H1 (cell line): ENCODE measurements around the gene CD81. TPM values are rescaled to one million over a fixed set of nuclear protein-coding genes. Genes with fewer than 3 reads are reported as not detected.

Source experiments
- CTCF ChIA-PET: fragments of 300-600 bp; sonication (Branson Sonifier 250); formaldehyde crosslinking; loops from one replicate; lab custom pipeline; 2021; ENCODE audit not compliant: partially characterized antibody; lab: Charles Lee
- POLR2A ChIA-PET: fragments of 300-600 bp; sonication (Branson Sonifier 250); formaldehyde crosslinking; loops from one replicate; lab custom pipeline; 2021; ENCODE audit warnings: inconsistent platforms; ENCODE audit not compliant: partially characterized antibody; lab: Charles Lee
- DNase-seq, 2 experiments: peaks; one replicate each; pipeline versions ENCODE4 v3.0.0 to v3.0.0-alpha.2; 2010 to 2022; ENCODE audit warnings: low spot score in 2 of 2, low read depth in 1 of 2, mixed read lengths in 1 of 2
- FAIRE-seq: peaks from 2 replicates; lab custom pipeline; 2011; peaks lifted over from hg19 to GRCh38; lab: Jason Lieb, UNC
- H2AFZ ChIP-seq: 2 replicates; pipeline ENCODE4 v1.8.1; 2012; ENCODE audit warnings: low read length, inconsistent platforms
- H2AK5ac ChIP-seq: 2 replicates; pipeline ENCODE4 v1.6.1; 2013; ENCODE audit warnings: low read depth, low read length
- H2BK120ac ChIP-seq: replicated peaks from 2 replicates; pipeline ENCODE3; 2013; ENCODE audit warnings: low read depth, low read length, inconsistent platforms
- H2BK12ac ChIP-seq: 2 replicates; pipeline ENCODE4 v1.6.1; 2013; ENCODE audit warnings: low read depth, low read length
- H2BK15ac ChIP-seq: 2 replicates; pipeline ENCODE4 v1.6.1; 2013; ENCODE audit warnings: low read length
- H2BK20ac ChIP-seq: 2 replicates; pipeline ENCODE4 v1.6.1; 2013; ENCODE audit warnings: low read length
- H2BK5ac ChIP-seq: 2 replicates; pipeline ENCODE4 v1.6.1; 2013; ENCODE audit warnings: low read depth, low read length
- H3K14ac ChIP-seq: 2 replicates; pipeline ENCODE4 v1.6.1; 2013; ENCODE audit warnings: inconsistent platforms; ENCODE audit not compliant: insufficient read length
- H3K18ac ChIP-seq: 2 replicates; pipeline ENCODE4 v1.6.1; 2013; ENCODE audit warnings: low read length; ENCODE audit errors: extremely low read depth
- H3K23ac ChIP-seq: 2 replicates; pipeline ENCODE4 v1.6.1; 2013; ENCODE audit warnings: inconsistent platforms; ENCODE audit not compliant: insufficient read length
- H3K23me2 ChIP-seq: 2 replicates; pipeline ENCODE4 v1.6.1; 2013; ENCODE audit warnings: low read depth, low read length
- H3K27ac ChIP-seq: 2 replicates; pipeline ENCODE4 v1.6.1; 2011; ENCODE audit warnings: low read depth, low read length, inconsistent platforms
- H3K27me3 ChIP-seq, 4 experiments: replicated peaks in 1 of 4; 1 replicate in 1 of 4; 2 replicates in 3 of 4; pipeline versions ENCODE4 v1.6.1 to v1.8.1; 2011 to 2013; ENCODE audit warnings: low read length in 3 of 4, mild to moderate bottlenecking in 3 of 4, inconsistent platforms in 2 of 4, mixed read lengths in 2 of 4, moderate library complexity in 1 of 4; ENCODE audit not compliant: control insufficient read depth in 3 of 4, insufficient read depth in 3 of 4; ENCODE audit errors: extremely low read depth in 1 of 4
- H3K36me3 ChIP-seq, 4 experiments: 2 replicates each; pipeline versions ENCODE4 v1.6.1 to v1.8.1; 2011 to 2013; ENCODE audit warnings: mild to moderate bottlenecking in 4 of 4, low read length in 3 of 4, moderate library complexity in 2 of 4, control low read depth in 1 of 4, inconsistent platforms in 1 of 4; ENCODE audit not compliant: insufficient read depth in 4 of 4, control insufficient read depth in 2 of 4
- H3K4ac ChIP-seq: replicated peaks from 2 replicates; pipeline ENCODE3; 2013; ENCODE audit warnings: low read length, low read depth, mixed read lengths, inconsistent platforms; ENCODE audit not compliant: insufficient read length
- H3K4me1 ChIP-seq, 4 experiments: replicated peaks in 1 of 4; 1 replicate in 1 of 4; 2 replicates in 3 of 4; pipeline versions ENCODE4 v1.6.1 to v1.8.1; 2011 to 2013; ENCODE audit warnings: low read length in 3 of 4, inconsistent platforms in 2 of 4, mixed read lengths in 1 of 4; ENCODE audit not compliant: insufficient read depth in 4 of 4, control insufficient read depth in 3 of 4
- H3K4me2 ChIP-seq, 2 experiments: 2 replicates each; pipeline versions ENCODE4 v1.6.1 to v1.8.1; 2011 to 2013; ENCODE audit warnings: low read depth in 2 of 2, low read length in 2 of 2, control low read depth in 1 of 2, inconsistent platforms in 1 of 2, mild to moderate bottlenecking in 1 of 2; ENCODE audit not compliant: insufficient read depth in 1 of 2
- H3K4me3 ChIP-seq, 4 experiments: fragments of 200-600, 300-600 bp in 1 of 4; sonication (generic), shearing (Covaris generic), sonication (Bioruptor Twin) in 1 of 4; 2 replicates each; pipeline versions ENCODE4 v1.5.1 to v1.8.1; 2011 to 2016; ENCODE audit warnings: low read length in 4 of 4, low read depth in 3 of 4, control low read depth in 2 of 4, inconsistent platforms in 2 of 4, mild to moderate bottlenecking in 2 of 4, mixed read lengths in 1 of 4, moderate library complexity in 1 of 4; ENCODE audit not compliant: insufficient read depth in 2 of 4; ENCODE audit errors: extremely low read depth in 1 of 4
- H3K56ac ChIP-seq: replicated peaks from 2 replicates; pipeline ENCODE3; 2013; ENCODE audit warnings: low read depth, mild to moderate bottlenecking, mixed read lengths, low read length, inconsistent platforms; ENCODE audit not compliant: insufficient read length
- H3K79me1 ChIP-seq: 2 replicates; pipeline ENCODE4 v1.6.1; 2013; ENCODE audit warnings: low read depth, low read length, control low read depth
- H3K79me2 ChIP-seq, 2 experiments: 2 replicates each; pipeline versions ENCODE4 v1.6.1 to v1.8.1; 2012 to 2013; ENCODE audit warnings: low read length in 2 of 2, mild to moderate bottlenecking in 2 of 2, inconsistent platforms in 1 of 2; ENCODE audit not compliant: insufficient read depth in 2 of 2, control insufficient read depth in 1 of 2
- H3K9ac ChIP-seq, 4 experiments: replicated peaks in 1 of 4; 1 replicate in 1 of 4; 2 replicates in 3 of 4; pipeline versions ENCODE4 v1.6.1 to v1.8.1; 2011 to 2013; ENCODE audit warnings: low read depth in 3 of 4, low read length in 3 of 4, control low read depth in 2 of 4, mild to moderate bottlenecking in 2 of 4, moderate library complexity in 2 of 4, inconsistent platforms in 1 of 4; ENCODE audit errors: extremely low read depth in 1 of 4
- H3K9me3 ChIP-seq, 2 experiments: 2 replicates each; pipeline versions ENCODE4 v1.6.1 to v1.8.1; 2012 to 2013; ENCODE audit warnings: mild to moderate bottlenecking in 2 of 2, moderate library complexity in 2 of 2, control low read depth in 1 of 2, inconsistent platforms in 1 of 2, low read depth in 1 of 2, low read length in 1 of 2, mixed read lengths in 1 of 2; ENCODE audit not compliant: insufficient read depth in 2 of 2
- H4K20me1 ChIP-seq, 2 experiments: replicated peaks in 1 of 2; 2 replicates each; pipeline versions ENCODE3 to v1.8.1; 2011 to 2013; ENCODE audit warnings: inconsistent platforms in 2 of 2, low read length in 2 of 2, mild to moderate bottlenecking in 1 of 2; ENCODE audit not compliant: insufficient read depth in 2 of 2, control insufficient read depth in 1 of 2
- H4K5ac ChIP-seq: 2 replicates; pipeline ENCODE4 v1.6.1; 2013; ENCODE audit warnings: low read length, low read depth, mixed read lengths, inconsistent platforms; ENCODE audit not compliant: insufficient read length
- H4K8ac ChIP-seq: 2 replicates; pipeline ENCODE4 v1.8.0; 2013; ENCODE audit warnings: mild to moderate bottlenecking, moderate library complexity, low read length, inconsistent platforms; ENCODE audit not compliant: insufficient read depth; ENCODE audit errors: extremely low read depth
- H4K91ac ChIP-seq: replicated peaks from 2 replicates; pipeline ENCODE3; 2013; ENCODE audit warnings: low read length, mixed read lengths, inconsistent platforms; ENCODE audit not compliant: insufficient read length
- ASH2L ChIP-seq: fragments of 200-600, 300-600 bp; sonication (generic); IDR thresholded peaks from one replicate; pipeline ENCODE4 v1.7.1; 2017; ENCODE audit warnings: low read length
- BCL11A ChIP-seq, 2 experiments: IDR thresholded peaks; one replicate each; pipeline ENCODE4 v1.6.1; 2011; ENCODE audit warnings: low read depth in 2 of 2, low read length in 2 of 2, mild to moderate bottlenecking in 2 of 2
- CHD1 ChIP-seq: IDR thresholded peaks from 2 replicates; pipeline ENCODE4 v1.6.1; 2012; ENCODE audit warnings: low read depth, low read length, improper control_type of control experiment
- JUN ChIP-seq: IDR thresholded peaks from 2 replicates; pipeline ENCODE4 v1.6.1; 2011; ENCODE audit warnings: low read depth, mild to moderate bottlenecking, improper control_type of control experiment, low read length
- JUND ChIP-seq: IDR thresholded peaks from 2 replicates; pipeline ENCODE4 v1.6.1; 2011; ENCODE audit warnings: mild to moderate bottlenecking, improper control_type of control experiment, low read length
- KDM5A ChIP-seq: fragments of 200-600 bp; IDR thresholded peaks from 2 replicates; pipeline ENCODE4 v1.7.1; 2012; ENCODE audit warnings: mild to moderate bottlenecking, low read length, inconsistent platforms, mixed read lengths
- NANOG ChIP-seq: IDR thresholded peaks from 2 replicates; pipeline ENCODE4 v1.6.1; 2011; ENCODE audit warnings: low read length, low read depth, mild to moderate bottlenecking, inconsistent platforms; ENCODE audit not compliant: insufficient read depth, poor library complexity, severe bottlenecking
- RXRA ChIP-seq: IDR thresholded peaks from 2 replicates; pipeline ENCODE4 v1.6.1; 2011; ENCODE audit warnings: low read depth, mild to moderate bottlenecking, low read length, moderate library complexity; ENCODE audit not compliant: insufficient read depth
- SRF ChIP-seq: IDR thresholded peaks from 2 replicates; pipeline ENCODE4 v1.6.1; 2011; ENCODE audit warnings: mild to moderate bottlenecking, low read depth, low read length, moderate library complexity
- ZNF274 ChIP-seq: IDR thresholded peaks from 2 replicates; pipeline ENCODE4 v1.7.0; 2012; ENCODE audit warnings: low read length, borderline replicate concordance; ENCODE audit errors: extremely low read depth
- WGBS, 2 experiments: shearing (Covaris generic) in 1 of 2; methylation state at CpG; one replicate each; pipeline versions ENCODE4 v1.1.6 to v1.1.7; 2013 to 2015; ENCODE audit warnings: low lambda C conversion rate in 2 of 2, mixed read lengths in 2 of 2, inconsistent platforms in 1 of 2, low coverage in 1 of 2, missing lambda C conversion rate in 1 of 2; ENCODE audit not compliant: insufficient replicate concordance in 2 of 2, insufficient coverage in 1 of 2, insufficient read length in 1 of 2; ENCODE audit errors: extremely low coverage in 1 of 2, missing lambda C conversion rate in 1 of 2; 5-methylcytosine and 5-hydroxymethylcytosine counted together
- polyA plus RNA-seq, 7 experiments: library from polyadenylated mRNA; depleted of rRNA in 3 of 7; stranded (reverse) in 5 of 7; unstranded in 2 of 7; fragments of >200 nt in 5 of 7; fragments of 200-250 nt in 2 of 7; gene quantifications; 1 replicate in 5 of 7; 2 replicates in 1 of 7; 4 replicates in 1 of 7; pipeline versions ENCODE4 v1.2.1 to v1.2.3, GENCODE V29; 2011 to 2013; ENCODE audit warnings: missing spikeins in 2 of 7, mixed read lengths in 2 of 7
- total RNA-seq: library from RNA; stranded (reverse); fragmentation: NEBNext Ultra II Directional; extraction: Animal tissue kit (Norgen Biotek cat#: 25700); gene quantifications from 2 replicates; pipeline ENCODE4 v1.2.1, GENCODE V29; 2021
- TF ChIP-seq, protein P1 (sequence below): IDR thresholded peaks from 2 replicates; pipeline ENCODE4 v1.6.1; 2012; ENCODE audit warnings: inconsistent platforms

The CD81 gene
- total and polyA plus RNA-seq, 2 of the 8 experiments (the other 6 are each of a cell fraction or from before 2014, with no cell fraction given) = 238 to 309 TPM

DNA sequence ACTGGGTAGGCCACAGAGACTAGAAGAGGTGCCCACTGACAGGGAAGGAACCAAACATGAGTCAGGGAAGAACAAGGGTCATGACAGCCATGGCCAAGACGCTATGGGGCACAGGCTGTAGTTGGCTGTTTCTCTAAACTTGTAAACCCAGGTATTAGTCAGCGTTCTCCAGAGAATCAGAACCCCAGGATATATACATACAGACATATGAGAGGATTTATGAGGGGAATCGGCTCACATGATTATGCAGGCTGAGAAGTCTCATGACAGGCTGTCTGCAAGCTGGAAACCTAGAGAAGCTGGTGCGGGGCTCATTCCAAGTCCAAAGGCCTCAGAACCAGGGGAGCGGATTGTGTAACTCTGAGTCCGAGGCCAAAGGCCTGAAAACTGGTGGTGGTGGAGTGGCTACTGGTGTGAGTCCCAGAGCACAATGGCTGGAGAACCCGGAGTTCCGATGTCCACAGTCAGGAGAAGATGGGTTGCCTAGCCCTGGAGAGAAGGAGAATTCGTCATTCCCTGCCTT is 29.7 kb upstream of the CD81 start:
- no peak for FAIRE-seq
- POLR2A ChIA-PET = no interaction called here
- H4K20me1 ChIP-seq = no peaks in the 10 kb centered on the region
- no peak for TF ChIP-seq NANOG
- no peak for TF ChIP-seq ASH2L
- TF ChIP-seq, protein P1, sequence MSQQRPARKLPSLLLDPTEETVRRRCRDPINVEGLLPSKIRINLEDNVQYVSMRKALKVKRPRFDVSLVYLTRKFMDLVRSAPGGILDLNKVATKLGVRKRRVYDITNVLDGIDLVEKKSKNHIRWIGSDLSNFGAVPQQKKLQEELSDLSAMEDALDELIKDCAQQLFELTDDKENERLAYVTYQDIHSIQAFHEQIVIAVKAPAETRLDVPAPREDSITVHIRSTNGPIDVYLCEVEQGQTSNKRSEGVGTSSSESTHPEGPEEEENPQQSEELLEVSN = no peak
- TF ChIP-seq JUN = no peak
- no peak for TF ChIP-seq ZNF274
- no peak for TF ChIP-seq RXRA
- no peak for TF ChIP-seq CHD1
- TF ChIP-seq KDM5A = no peak
- no peak for TF ChIP-seq JUND
- TF ChIP-seq SRF = no peak
- no peak for TF ChIP-seq BCL11A (IDR thresholded peaks at IDR 0.05; ENCODE audit: low read depth in 2 of 2, low read length in 2 of 2)

More for the DNA sequence above, 29.7 kb upstream of the CD81 start:
- Histone ChIP-seq H3K9me3 (peaks cover 14 to 42% of the 10 kb centered on the region in 2 experiments; a peak in 3 of 4 replicates), H3K23me2 (no peaks in the 10 kb centered on the region), H3K56ac (no peak overlapping the region), H4K8ac (no peak overlapping the region), H4K91ac (no peak overlapping the region), H4K5ac (no peak overlapping the region), H2BK15ac (no peak overlapping the region), H3K36me3 (no peaks in the 10 kb centered on the region), H3K27me3 (no peaks in the 10 kb centered on the region), H2AFZ (no peak overlapping the region), H2BK5ac (no peak overlapping the region), H3K14ac (no peak overlapping the region), H3K4me1 (no peaks in the 10 kb centered on the region), H2BK20ac (no peak overlapping the region), H3K79me2 (no peaks in the 10 kb centered on the region), H3K9ac (no peak overlapping the region), H2BK12ac (no peak overlapping the region), H3K4ac (no peak overlapping the region), H2AK5ac (no peak overlapping the region; the same call in 1 of the 2 replicates), H3K79me1 (no peaks in the 10 kb centered on the region; the same call in 1 of the 2 replicates), H3K4me2 (no peak overlapping the region), H3K27ac (no peak overlapping the region), H3K23ac (no peak overlapping the region), H3K18ac (no peak overlapping the region), H3K4me3 (no peak overlapping the region), H2BK120ac (no peak overlapping the region)
- CTCF ChIA-PET = no interaction called here
- DNase-seq = no peak
- 79% methylated on average over 8 of the region's 9 CpGs; no CpG with 5 or more reads in 1 of the 2 experiments for WGBS, 2 experiments
